Right lobe of liver (tissue), 4 donors: Measurements from ENCODE around the gene APMAP.

Source experiments
- POLR2A ChIP-seq: fragments of 450-650 bp; IDR thresholded peaks from one replicate; pipeline ENCODE4 v1.6.1; 2017; ENCODE audit warnings: antibody characterized with exemption, mild to moderate bottlenecking
- TF ChIP-seq, protein P1 (sequence below), 4 donors: fragments of 200-600 bp in 3 of 4; fragments of 450-650 bp in 1 of 4; IDR thresholded peaks; one replicate each; pipeline versions ENCODE4 v1.5.1 to v1.8.0; 2016 to 2022; ENCODE audit warnings: antibody characterized with exemption in 4 of 4, mild to moderate bottlenecking in 2 of 4
- donor health status: DM: no; HTN: no; CAD: no.
- donor health status: DM: no; HTN: no; CAD: no.
- donor health status: DM: no; HTN: yes; CAD: no.

GRCh38 chr20:25013478-25014380, 21.2 kb upstream of the APMAP start:
- TF ChIP-seq, protein P1, sequence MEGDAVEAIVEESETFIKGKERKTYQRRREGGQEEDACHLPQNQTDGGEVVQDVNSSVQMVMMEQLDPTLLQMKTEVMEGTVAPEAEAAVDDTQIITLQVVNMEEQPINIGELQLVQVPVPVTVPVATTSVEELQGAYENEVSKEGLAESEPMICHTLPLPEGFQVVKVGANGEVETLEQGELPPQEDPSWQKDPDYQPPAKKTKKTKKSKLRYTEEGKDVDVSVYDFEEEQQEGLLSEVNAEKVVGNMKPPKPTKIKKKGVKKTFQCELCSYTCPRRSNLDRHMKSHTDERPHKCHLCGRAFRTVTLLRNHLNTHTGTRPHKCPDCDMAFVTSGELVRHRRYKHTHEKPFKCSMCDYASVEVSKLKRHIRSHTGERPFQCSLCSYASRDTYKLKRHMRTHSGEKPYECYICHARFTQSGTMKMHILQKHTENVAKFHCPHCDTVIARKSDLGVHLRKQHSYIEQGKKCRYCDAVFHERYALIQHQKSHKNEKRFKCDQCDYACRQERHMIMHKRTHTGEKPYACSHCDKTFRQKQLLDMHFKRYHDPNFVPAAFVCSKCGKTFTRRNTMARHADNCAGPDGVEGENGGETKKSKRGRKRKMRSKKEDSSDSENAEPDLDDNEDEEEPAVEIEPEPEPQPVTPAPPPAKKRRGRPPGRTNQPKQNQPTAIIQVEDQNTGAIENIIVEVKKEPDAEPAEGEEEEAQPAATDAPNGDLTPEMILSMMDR (IDR thresholded peaks at IDR 0.05): no peak
- TF ChIP-seq POLR2A: no peak
